Chondrocyte (in vitro differentiated cells): ENCODE results near the gene LAMP1. TPM values are rescaled to one million over a fixed set of nuclear protein-coding genes. Genes with fewer than 3 reads are reported as not detected.

Experiments
- DNase-seq: peaks from one replicate; pipeline ENCODE4 v3.0.0; 2021; ENCODE audit warnings: mixed read lengths, low spot score
- H3K27ac Mint-ChIP-seq: one replicate; pipeline ENCODE4 v1.8.0; 2021; ENCODE audit warnings: mild to moderate bottlenecking, moderate library complexity, mixed read lengths; ENCODE audit not compliant: unreplicated experiment
- H3K27me3 Mint-ChIP-seq: 2 replicates; pipeline ENCODE4 v1.8.0; 2021; ENCODE audit warnings: low read depth, mixed read lengths
- H3K36me3 Mint-ChIP-seq: 2 replicates; pipeline ENCODE4 v1.8.0; 2021; ENCODE audit warnings: low read depth, mixed read lengths
- H3K4me1 Mint-ChIP-seq: 2 replicates; pipeline ENCODE4 v1.8.0; 2021; ENCODE audit warnings: low read depth, mild to moderate bottlenecking, mixed read lengths
- H3K4me3 Mint-ChIP-seq: one replicate; pipeline ENCODE4 v1.8.0; 2021; ENCODE audit warnings: mild to moderate bottlenecking, moderate library complexity, mixed read lengths; ENCODE audit not compliant: unreplicated experiment
- H3K9me3 Mint-ChIP-seq: 2 replicates; pipeline ENCODE4 v1.8.0; 2021; ENCODE audit warnings: low read depth, mixed read lengths
- total RNA-seq: library from RNA; stranded (reverse); gene quantifications from 3 replicates; pipeline ENCODE4 v1.2.1, GENCODE V29; 2021
- TF ChIP-seq, protein P1 (sequence below): fragments of 200-600 bp; sonication (generic); IDR thresholded peaks from 2 replicates; pipeline ENCODE4 v1.5.0; 2021; ENCODE audit warnings: antibody characterized with exemption, mild to moderate bottlenecking, moderate library complexity

Gene LAMP1
- total RNA-seq, 1 donor from 2014 or later = 332 TPM

DNA sequence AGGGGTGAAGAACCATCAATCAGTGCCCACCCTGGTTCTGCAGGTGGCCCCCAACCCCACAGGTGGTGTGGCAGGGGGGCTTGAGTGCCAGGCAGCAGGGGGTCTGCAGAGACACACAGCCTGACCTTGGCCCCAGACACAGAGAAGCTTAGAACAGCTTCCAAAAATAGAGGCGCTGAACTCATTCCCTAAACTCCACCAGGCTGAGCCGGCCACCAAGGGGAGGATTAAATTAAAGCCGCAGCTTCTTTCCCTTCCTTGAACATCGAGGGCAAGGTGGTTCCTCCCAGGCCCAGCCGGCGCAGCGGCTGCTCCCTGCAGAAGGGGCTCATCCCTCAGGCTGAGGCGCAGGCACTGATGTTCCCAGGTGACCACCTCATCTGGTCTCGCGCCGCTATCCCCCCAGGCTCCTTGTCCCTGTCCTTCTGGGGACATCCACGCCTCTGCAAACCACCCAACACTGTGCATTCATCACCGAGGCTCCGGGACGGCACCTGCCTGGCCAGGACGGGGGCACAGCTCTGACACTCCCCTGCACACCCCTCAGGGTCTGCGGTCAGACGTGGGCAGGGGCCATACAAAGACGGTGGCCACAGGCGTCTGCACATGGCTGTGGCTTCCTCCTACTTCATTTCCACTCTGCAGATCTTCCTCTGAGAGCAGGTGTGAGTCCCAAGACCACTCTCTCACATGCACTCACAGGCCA lies 30.9 kb downstream of the LAMP1 start:
- Mint-ChIP-seq H3K27ac (no peak overlapping the region), H3K9me3 (no peaks in the 10 kb centered on the region), H3K36me3 (peaks cover 14% of the 10 kb centered on the region), H3K4me1 (no peaks in the 10 kb centered on the region), H3K27me3 (no peaks in the 10 kb centered on the region), H3K4me3 (no peak overlapping the region)
- TF ChIP-seq, protein P1, sequence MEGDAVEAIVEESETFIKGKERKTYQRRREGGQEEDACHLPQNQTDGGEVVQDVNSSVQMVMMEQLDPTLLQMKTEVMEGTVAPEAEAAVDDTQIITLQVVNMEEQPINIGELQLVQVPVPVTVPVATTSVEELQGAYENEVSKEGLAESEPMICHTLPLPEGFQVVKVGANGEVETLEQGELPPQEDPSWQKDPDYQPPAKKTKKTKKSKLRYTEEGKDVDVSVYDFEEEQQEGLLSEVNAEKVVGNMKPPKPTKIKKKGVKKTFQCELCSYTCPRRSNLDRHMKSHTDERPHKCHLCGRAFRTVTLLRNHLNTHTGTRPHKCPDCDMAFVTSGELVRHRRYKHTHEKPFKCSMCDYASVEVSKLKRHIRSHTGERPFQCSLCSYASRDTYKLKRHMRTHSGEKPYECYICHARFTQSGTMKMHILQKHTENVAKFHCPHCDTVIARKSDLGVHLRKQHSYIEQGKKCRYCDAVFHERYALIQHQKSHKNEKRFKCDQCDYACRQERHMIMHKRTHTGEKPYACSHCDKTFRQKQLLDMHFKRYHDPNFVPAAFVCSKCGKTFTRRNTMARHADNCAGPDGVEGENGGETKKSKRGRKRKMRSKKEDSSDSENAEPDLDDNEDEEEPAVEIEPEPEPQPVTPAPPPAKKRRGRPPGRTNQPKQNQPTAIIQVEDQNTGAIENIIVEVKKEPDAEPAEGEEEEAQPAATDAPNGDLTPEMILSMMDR = no peak
- DNase-seq = no peak

DNA sequence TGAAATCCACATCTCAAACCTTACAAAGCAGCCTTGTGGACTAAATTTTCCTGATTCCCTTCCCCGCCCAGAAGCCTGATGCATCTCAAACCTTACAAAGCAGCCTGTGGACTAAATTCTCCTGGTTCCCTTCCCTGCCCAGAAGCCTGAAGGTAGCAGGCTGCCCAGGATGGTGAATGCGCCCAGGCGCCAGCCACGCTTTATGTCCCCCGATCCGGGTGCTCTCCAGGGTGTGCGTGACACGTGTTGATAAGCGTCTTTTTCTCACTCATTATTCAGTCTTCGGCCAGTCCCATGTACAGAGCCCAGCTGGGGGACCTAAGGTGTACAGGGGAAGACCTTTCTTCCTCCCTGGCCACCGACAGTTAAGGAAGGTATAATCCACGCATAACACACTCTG lies 31.8 kb downstream of the LAMP1 start:
- no peak for DNase-seq
- no peaks in the 10 kb centered on the region for H3K4me1 Mint-ChIP-seq
- H3K4me3 Mint-ChIP-seq = no peak overlapping the region
- no peaks in the 10 kb centered on the region for H3K27me3 Mint-ChIP-seq
- TF ChIP-seq, protein P1 = no peak
- no peaks in the 10 kb centered on the region for H3K9me3 Mint-ChIP-seq
- peaks cover 6% of the 10 kb centered on the region for H3K36me3 Mint-ChIP-seq
- H3K27ac Mint-ChIP-seq = no peak overlapping the region

DNA sequence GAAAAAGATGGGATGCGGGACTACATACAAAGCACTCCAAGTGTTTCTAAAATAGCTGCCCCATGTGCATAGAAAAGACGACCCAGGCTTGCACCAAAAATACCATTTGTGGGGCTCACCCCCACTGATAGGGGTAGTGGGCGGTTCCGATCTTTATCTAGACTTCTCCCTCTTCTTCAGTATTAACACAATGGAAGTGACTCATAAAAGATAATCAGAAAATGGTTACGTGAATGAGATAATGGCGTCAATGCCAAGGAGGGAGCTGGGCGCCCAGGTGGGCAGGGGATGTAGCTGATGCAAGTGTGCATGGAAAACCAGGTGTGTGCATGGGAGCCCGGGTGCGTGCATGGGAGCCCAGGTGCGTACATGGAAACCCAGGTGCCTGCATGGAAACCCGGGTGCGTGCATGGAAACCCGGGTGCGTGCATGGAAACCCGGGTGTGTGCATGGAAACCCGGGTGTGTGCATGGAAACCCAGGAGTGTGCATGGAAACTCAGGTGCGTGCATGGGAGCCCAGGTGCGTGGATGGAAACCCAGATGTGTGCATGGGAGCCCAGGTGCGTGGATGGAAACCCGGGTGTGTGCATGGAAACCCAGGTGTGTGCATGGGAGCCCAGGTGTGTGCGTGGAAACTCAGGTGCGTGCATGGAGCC lies 32.7 kb downstream of the LAMP1 start:
- TF ChIP-seq, protein P1 = no peak
- Mint-ChIP-seq H3K9me3 (no peaks in the 10 kb centered on the region), H3K27ac (no peak overlapping the region)

DNA sequence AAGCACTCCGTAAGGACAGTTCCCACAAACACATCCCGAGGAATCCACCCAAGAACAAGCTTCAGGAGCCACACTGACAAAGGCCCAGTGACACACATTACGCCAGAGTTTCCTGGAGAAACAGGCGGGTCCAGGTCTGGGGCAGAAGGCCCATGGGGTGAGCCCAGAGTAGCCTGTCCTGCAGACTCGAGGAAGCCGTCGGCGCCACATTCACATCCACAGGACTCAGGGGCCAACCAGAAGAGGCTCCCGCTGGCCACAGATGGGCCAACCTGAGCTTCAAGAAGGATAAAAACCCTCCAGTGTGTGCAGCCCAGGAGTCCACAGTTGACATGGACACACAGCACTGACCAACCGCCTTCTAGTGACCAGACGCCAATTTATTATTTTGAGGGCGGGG lies 35.6 kb downstream of the LAMP1 start:
- Mint-ChIP-seq H3K27me3 (peaks cover 2% of the 10 kb centered on the region), H3K4me3 (no peak overlapping the region), H3K27ac (no peak overlapping the region), H3K36me3 (no peaks in the 10 kb centered on the region), H3K4me1 (no peaks in the 10 kb centered on the region), H3K9me3 (no peaks in the 10 kb centered on the region)
- DNase-seq = no peak
- TF ChIP-seq, protein P1 = no peak

More for the DNA sequence above, 32.7 kb downstream of the LAMP1 start:
- DNase-seq = no peak
- Mint-ChIP-seq H3K36me3 (peaks cover 3% of the 10 kb centered on the region), H3K4me3 (no peak overlapping the region), H3K27me3 (no peaks in the 10 kb centered on the region), H3K4me1 (no peaks in the 10 kb centered on the region)

DNA sequence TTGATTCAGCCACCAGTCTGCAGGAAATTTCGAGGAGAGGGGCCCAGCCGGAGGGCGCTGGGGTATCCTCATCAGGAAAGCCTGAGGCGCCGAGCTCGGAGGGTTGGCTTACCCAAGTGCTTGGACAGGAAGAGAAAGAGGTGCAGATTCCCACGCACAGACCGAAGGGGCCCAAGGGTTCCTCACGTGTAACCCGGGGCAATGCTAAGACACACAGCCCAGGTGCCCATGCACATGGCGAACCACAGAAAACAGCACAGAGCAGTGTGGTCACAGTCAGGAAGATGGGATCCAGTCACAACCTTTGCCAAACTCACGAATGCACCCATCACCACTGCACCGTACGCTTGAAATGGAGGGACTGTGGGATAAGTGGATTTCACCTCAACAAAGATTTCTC lies 36.0 kb downstream of the LAMP1 start:
- no peak overlapping the region for H3K27ac Mint-ChIP-seq
- peaks cover 2% of the 10 kb centered on the region for H3K27me3 Mint-ChIP-seq
- H3K36me3 Mint-ChIP-seq = no peaks in the 10 kb centered on the region
- no peak overlapping the region for H3K4me3 Mint-ChIP-seq
- TF ChIP-seq, protein P1 = no peak
- no peaks in the 10 kb centered on the region for H3K9me3 Mint-ChIP-seq
- no peaks in the 10 kb centered on the region for H3K4me1 Mint-ChIP-seq
- no peak for DNase-seq
